HG02870 (cell line): ENCODE data around the gene STARD9.
"Not testable (repeated sequence)": the region's sequence is repeated elsewhere in the genome, so short reads cannot be mapped to it uniquely, and the experiment has no call there.

Experiments used
- ATAC-seq: cut with Tn5 transposase; IDR thresholded peaks from one replicate; pipeline ENCODE4 v1.9.1; 2021; ENCODE audit warnings: mild to moderate bottlenecking, moderate library complexity; ENCODE audit not compliant: unreplicated experiment

STARD9 gene

GRCh38 chr15:42749266-42749665 is 173.9 kb downstream of the STARD9 start:
- no peak for ATAC-seq

GRCh38 chr15:42750306-42750705 is 174.9 kb downstream of the STARD9 start:
- no peak for ATAC-seq

GRCh38 chr15:42759093-42759492 is 183.7 kb downstream of the STARD9 start:
- ATAC-seq: no peak

GRCh38 chr15:42760759-42761158 is 185.4 kb downstream of the STARD9 start:
- ATAC-seq: no peak

- ATAC-seq: not testable (repeated sequence)
These were observed 186.4 kb downstream of the STARD9 start for GRCh38 chr15:42761813-42762212.

- ATAC-seq: not testable (repeated sequence)
These were observed 188.8 kb downstream of the STARD9 start for GRCh38 chr15:42764154-42764731.

GRCh38 chr15:42766109-42766508 is 190.7 kb downstream of the STARD9 start:
- not testable (repeated sequence) for ATAC-seq
